IMR-90 (cell line): ENCODE results near the gene NACC2. TPM values are rescaled to one million over a fixed set of nuclear protein-coding genes. Genes with fewer than 3 reads are reported as not detected.

Experiments used
- ATAC-seq: fragments of 200-7000 bp; cut with Tn5 transposase; 2 replicates; pipeline ENCODE4 v1.9.1; 2020; ENCODE audit warnings: low read depth, mild to moderate bottlenecking, moderate library complexity
- BruUV-seq: library from RNA; stranded (reverse); fragments of 400-500 nt; replicated peaks from 2 replicates; lab custom pipeline; 2021; lab: Mats Ljungman, UMichigan
- CTCF ChIA-PET: fragments of 300-600 bp; formaldehyde crosslinking; extraction: SDS; loops from one replicate; lab custom pipeline; 2021; ENCODE audit warnings: antibody characterized with exemption; lab: Yijun Ruan, JAX
- POLR2A ChIA-PET: fragments of 300-600 bp; sonication (Branson Sonifier 250); formaldehyde crosslinking; loops from one replicate; lab custom pipeline; 2022; ENCODE audit warnings: antibody characterized with exemption; ENCODE audit not compliant: unreplicated experiment; lab: Charles Lee
- DNase-seq: peaks from one replicate; pipeline ENCODE4 v3.0.0; 2013
- H2AFZ ChIP-seq: replicated peaks from 2 replicates; pipeline ENCODE3; 2013; ENCODE audit warnings: low read length, mild to moderate bottlenecking; ENCODE audit not compliant: poor library complexity
- H2AK5ac ChIP-seq: 2 replicates; pipeline ENCODE4 v1.6.1; 2013; ENCODE audit warnings: low read depth, low read length, inconsistent platforms
- H2AK9ac ChIP-seq: replicated peaks from 2 replicates; pipeline ENCODE3; 2013; ENCODE audit warnings: mild to moderate bottlenecking, low read depth, low read length, moderate library complexity; ENCODE audit not compliant: poor library complexity
- H2BK120ac ChIP-seq: 2 replicates; pipeline ENCODE4 v1.6.1; 2013; ENCODE audit warnings: low read depth, low read length, inconsistent platforms
- H2BK15ac ChIP-seq: 3 replicates; pipeline ENCODE4 v1.6.1; 2013; ENCODE audit warnings: low read depth, low read length, inconsistent platforms
- H2BK20ac ChIP-seq: 2 replicates; pipeline ENCODE4 v1.6.1; 2013; ENCODE audit warnings: low read depth, mild to moderate bottlenecking, inconsistent platforms, low read length, moderate library complexity
- H2BK5ac ChIP-seq: 2 replicates; pipeline ENCODE4 v1.6.1; 2013; ENCODE audit warnings: mild to moderate bottlenecking, low read depth, low read length, inconsistent platforms; ENCODE audit not compliant: poor library complexity, severe bottlenecking
- H3K14ac ChIP-seq: replicated peaks from 2 replicates; pipeline ENCODE4 v1.6.1; 2013; ENCODE audit warnings: low read depth, low read length, inconsistent platforms
- H3K18ac ChIP-seq: 2 replicates; pipeline ENCODE4 v1.6.1; 2013; ENCODE audit warnings: low read depth, low read length, control low read depth
- H3K23ac ChIP-seq: 2 replicates; pipeline ENCODE4 v1.6.1; 2013; ENCODE audit warnings: low read depth, low read length, inconsistent platforms
- H3K27ac ChIP-seq: 2 replicates; pipeline ENCODE4 v1.5.1; 2013; ENCODE audit warnings: mild to moderate bottlenecking, control low read depth, low read length; ENCODE audit not compliant: insufficient read depth
- H3K27me3 ChIP-seq: 2 replicates; pipeline ENCODE4 v1.6.1; 2013; ENCODE audit warnings: low read length; ENCODE audit not compliant: control insufficient read depth, insufficient read depth
- H3K36me3 ChIP-seq: 2 replicates; pipeline ENCODE4 v1.6.1; 2013; ENCODE audit warnings: low read length, mixed read lengths; ENCODE audit not compliant: control insufficient read depth, insufficient read depth
- H3K4ac ChIP-seq: 2 replicates; pipeline ENCODE4 v1.6.1; 2013; ENCODE audit warnings: low read depth, low read length, inconsistent platforms
- H3K4me1 ChIP-seq: 2 replicates; pipeline ENCODE4 v1.6.1; 2013; ENCODE audit warnings: low read length, mixed read lengths; ENCODE audit not compliant: control insufficient read depth, insufficient read depth
- H3K4me2 ChIP-seq: 2 replicates; pipeline ENCODE4 v1.6.1; 2013; ENCODE audit warnings: low read depth, mild to moderate bottlenecking, control low read depth, low read length, moderate library complexity
- H3K4me3 ChIP-seq: 2 replicates; pipeline ENCODE4 v1.5.1; 2013; ENCODE audit warnings: low read depth, mild to moderate bottlenecking, control low read depth, low read length, moderate library complexity; ENCODE audit not compliant: insufficient read depth
- H3K56ac ChIP-seq: 2 replicates; pipeline ENCODE4 v1.6.1; 2013; ENCODE audit warnings: low read length, inconsistent platforms; ENCODE audit not compliant: insufficient read depth; ENCODE audit errors: extremely low read depth
- H3K79me1 ChIP-seq, 2 experiments: 2 replicates each; pipeline ENCODE4 v1.6.1; 2013; ENCODE audit warnings: low read length in 2 of 2, inconsistent platforms in 1 of 2, low read depth in 1 of 2
- H3K9ac ChIP-seq: 2 replicates; pipeline ENCODE4 v1.6.1; 2013; ENCODE audit warnings: low read depth, low read length, control low read depth
- H3K9me1 ChIP-seq: 2 replicates; pipeline ENCODE4 v1.6.1; 2013; ENCODE audit warnings: low read length, inconsistent platforms; ENCODE audit not compliant: insufficient read depth
- H3K9me3 ChIP-seq: 2 replicates; pipeline ENCODE4 v1.6.1; 2013; ENCODE audit warnings: low read length; ENCODE audit not compliant: control insufficient read depth, insufficient read depth
- H4K20me1 ChIP-seq: 2 replicates; pipeline ENCODE4 v1.6.1; 2013; ENCODE audit warnings: low read length, inconsistent platforms; ENCODE audit not compliant: insufficient read depth
- H4K5ac ChIP-seq: 2 replicates; pipeline ENCODE4 v1.6.1; 2013; ENCODE audit warnings: mild to moderate bottlenecking, low read depth, low read length, control low read depth
- H4K8ac ChIP-seq, 2 experiments: 2 replicates each; pipeline ENCODE4 v1.6.1; 2013; ENCODE audit warnings: low read depth in 2 of 2, low read length in 2 of 2, control low read depth in 1 of 2, inconsistent platforms in 1 of 2
- H4K91ac ChIP-seq: 2 replicates; pipeline ENCODE4 v1.6.1; 2013; ENCODE audit warnings: low read depth, low read length, inconsistent platforms; ENCODE audit not compliant: insufficient read depth
- BHLHE40 ChIP-seq: fragments of 150-350 bp; IDR thresholded peaks from 2 replicates; pipeline ENCODE4 v1.6.1; 2016; ENCODE audit warnings: mild to moderate bottlenecking, low read depth, low read length
- CEBPB ChIP-seq: IDR thresholded peaks from 2 replicates; pipeline ENCODE4 v1.6.1; 2012; ENCODE audit warnings: low read depth, low read length, improper control_type of control experiment
- MAFK ChIP-seq: IDR thresholded peaks from 2 replicates; pipeline ENCODE4 v1.6.1; 2012; ENCODE audit warnings: low read depth, low read length, improper control_type of control experiment
- WGBS, 2 experiments: methylation state at CpG; one replicate each; pipeline versions ENCODE4 v1.1.5 to v1.1.7; 2013; ENCODE audit warnings: missing lambda C conversion rate in 2 of 2; ENCODE audit not compliant: insufficient read length in 1 of 2; ENCODE audit errors: extremely low coverage in 2 of 2; 5-methylcytosine and 5-hydroxymethylcytosine counted together
- dilution Hi-C: fragments of 300-500 bp; cut with HindIII; formaldehyde crosslinking; loops from one replicate; pipeline ENCODE4 v1.14.3; 2018; ENCODE audit warnings: low sequenced_read_pairs; ENCODE audit not compliant: unreplicated experiment
- in situ Hi-C: fragments of 300-500 bp; cut with MboI; formaldehyde crosslinking; loops from 3 replicates; pipeline ENCODE4 v1.14.3; 2019; ENCODE audit warnings: low sequenced_read_pairs, inconsistent platforms, mixed read lengths
- intact Hi-C: fragments of 100-400 bp; cut with micrococcal nuclease; formaldehyde crosslinking; loops from 2 replicates; pipeline ENCODE4 v1.10.0; 2022
- polyA plus RNA-seq, 3 experiments: library from polyadenylated mRNA; depleted of rRNA; stranded (reverse); fragments of >200 nt; gene quantifications; 2 replicates each; pipeline ENCODE4 v1.2.3, GENCODE V29; 2012; ENCODE audit warnings: low replicate concordance in 1 of 3
- total RNA-seq: library from RNA; depleted of rRNA; stranded (reverse); fragments of >200 nt; gene quantifications from 2 replicates; pipeline ENCODE4 v1.2.3, GENCODE V29; 2012

Gene NACC2
- total and polyA plus RNA-seq, 2 of the 4 experiments (the other 2 are of a cell fraction), result 7.9 to 19.0 TPM

DNA sequence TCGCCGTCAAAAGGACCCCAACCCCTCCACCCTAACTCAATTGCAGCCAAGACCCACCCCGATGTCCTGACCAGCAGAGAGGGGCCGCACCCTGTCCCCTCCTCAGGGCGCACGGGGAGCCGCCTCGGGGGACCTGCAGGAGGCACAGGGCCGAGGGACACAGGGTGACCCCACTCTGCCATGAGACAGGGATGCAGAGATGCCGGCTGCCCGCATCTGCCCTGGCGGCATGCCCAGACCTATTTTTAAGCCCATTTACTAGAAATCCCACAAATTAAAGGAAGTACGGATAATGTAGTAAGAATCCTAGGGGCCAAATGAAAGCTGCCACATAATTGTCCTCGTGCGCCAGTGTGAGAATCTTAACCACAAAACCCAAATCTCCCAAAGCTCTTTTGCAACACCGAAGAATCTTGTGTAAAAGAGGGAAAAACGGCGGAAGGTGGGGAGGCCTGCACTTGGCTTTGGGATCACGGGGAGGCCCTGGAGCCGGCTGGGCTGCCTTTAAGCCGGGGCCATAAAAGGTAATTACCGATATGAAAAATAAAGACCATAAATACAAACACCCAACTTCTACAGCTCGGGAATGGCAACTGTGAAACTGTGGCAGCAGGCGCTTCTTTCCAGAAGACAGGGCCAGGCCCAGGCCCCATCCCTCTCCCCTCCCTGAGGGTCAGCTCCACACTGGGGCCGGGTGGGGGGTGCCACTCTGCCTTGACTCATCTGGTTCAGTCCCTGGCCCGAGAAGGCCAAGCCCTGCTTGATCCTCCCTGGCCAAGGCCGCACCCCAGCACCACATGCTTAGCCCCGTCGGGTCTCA lies 35.0 kb downstream of the NACC2 start:
- BruUV-seq, result no TSS peak
- 100% methylated on average over 2 of the region's 29 CpGs; no CpG with 5 or more reads in 1 of the 2 experiments for WGBS, 2 experiments
- in situ Hi-C loops, result no loop called here

More for the DNA sequence above, 35.0 kb downstream of the NACC2 start:
- Histone ChIP-seq H3K27ac (peak overlapping the region; percentile 27; the same call in 1 of the 2 replicates), H4K20me1 (peaks cover 90% of the 10 kb centered on the region), H3K9ac (no peak overlapping the region), H3K27me3 (no peaks in the 10 kb centered on the region), H4K91ac (no peak overlapping the region; the same call in 1 of the 2 replicates), H2BK5ac (no peak overlapping the region), H3K4ac (peak overlapping the region; percentile 27; the same call in 1 of the 2 replicates), H3K4me1 (peaks cover 25% of the 10 kb centered on the region), H3K4me3 (no peak overlapping the region), H3K36me3 (no peaks in the 10 kb centered on the region; the same call in 1 of the 2 replicates), H3K56ac (no peak overlapping the region), H3K79me1 (peaks cover 35 to 91% of the 10 kb centered on the region in 2 experiments), H2BK20ac (no peak overlapping the region), H3K4me2 (peak overlapping the region; percentile 29; the same call in 1 of the 2 replicates), H3K18ac (peak overlapping the region; percentile 38; the same call in 1 of the 2 replicates), H4K5ac (no peak overlapping the region), H3K23ac (no peak overlapping the region), H4K8ac (no peak overlapping the region; a peak in 1 of 4 replicates), H2BK15ac (no peak overlapping the region), H2AK9ac (peak overlapping the region; percentile 33), H2BK120ac (no peak overlapping the region), H2AK5ac (peak overlapping the region; percentile 43; the same call in 1 of the 2 replicates), H3K14ac (no peak overlapping the region; the same call in 1 of the 2 replicates), H3K9me1 (peaks cover 16% of the 10 kb centered on the region), H2AFZ (peak overlapping the region; percentile 18), H3K9me3 (no peaks in the 10 kb centered on the region)
- intact Hi-C loops (no loop called here), dilution Hi-C loops (no loop called here)
- ATAC-seq, result peak; percentile 19; the same call in 1 of the 2 replicates
- TF ChIP-seq BHLHE40 (peak; percentile 75), MAFK (no peak), CEBPB (peak; percentile 57)
- POLR2A ChIA-PET, result no interaction called here
- peak; percentile 62 for DNase-seq
- CTCF ChIA-PET, result no interaction called here
